Duodenal mucosa (tissue), 2 donors: ENCODE measurements around the gene ABCD1.
"Not testable (repeated sequence)": the region's sequence is repeated elsewhere in the genome, so short reads cannot be mapped to it uniquely, and the experiment has no call there.

Experiments
- H3K27ac ChIP-seq: one replicate; pipeline ENCODE4 v1.7.0; 2013; ENCODE audit warnings: low read depth, low read length
- H3K27me3 ChIP-seq, 2 donors: one replicate each; pipeline ENCODE4 v1.7.0; 2013; ENCODE audit warnings: low read length in 2 of 2, control low read depth in 1 of 2; ENCODE audit not compliant: insufficient read depth in 2 of 2, control insufficient read depth in 1 of 2
- H3K36me3 ChIP-seq, 2 donors: one replicate each; pipeline ENCODE4 v1.7.0; 2013; ENCODE audit warnings: low read length in 2 of 2, control low read depth in 1 of 2; ENCODE audit not compliant: insufficient read depth in 2 of 2, control insufficient read depth in 1 of 2
- H3K4me1 ChIP-seq, 2 donors: one replicate each; pipeline ENCODE4 v1.7.0; 2013; ENCODE audit warnings: low read length in 2 of 2, control low read depth in 1 of 2; ENCODE audit not compliant: insufficient read depth in 2 of 2, control insufficient read depth in 1 of 2
- H3K4me3 ChIP-seq, 2 donors: one replicate each; pipeline ENCODE4 v1.7.0; 2013; ENCODE audit warnings: low read length in 2 of 2, low read depth in 1 of 2
- H3K9ac ChIP-seq, 2 donors: one replicate each; pipeline ENCODE4 v1.7.0; 2013; ENCODE audit warnings: low read length in 2 of 2, low read depth in 1 of 2
- H3K9me3 ChIP-seq, 2 donors: one replicate each; pipeline ENCODE4 v1.7.0; 2013; ENCODE audit warnings: low read length in 2 of 2, control low read depth in 1 of 2; ENCODE audit not compliant: control insufficient read depth in 1 of 2

ABCD1 gene

GRCh38 chrX:153726286-153727122, 1.8 kb downstream of the ABCD1 start:
- Histone ChIP-seq H3K4me1 (peaks cover 36 to 53% of the 10 kb centered on the region in 2 donors), H3K36me3 (peaks cover 0 to 4% of the 10 kb centered on the region in 2 donors), H3K27me3 (no peaks in the 10 kb centered on the region), H3K9me3 (no peaks in the 10 kb centered on the region), H3K9ac (peak overlapping the region; percentile 47 to 65), H3K27ac (peak overlapping the region; percentile 85), H3K4me3 (peak overlapping the region; percentile 50 to 53)

- no peaks in the 10 kb centered on the region for H3K27me3 ChIP-seq
- H3K9me3 ChIP-seq, result no peaks in the 10 kb centered on the region
- peaks cover 31 to 49% of the 10 kb centered on the region in 2 donors for H3K4me1 ChIP-seq
- peak overlapping the region; percentile 47 to 65 for H3K9ac ChIP-seq
- peak overlapping the region; percentile 50 to 53 for H3K4me3 ChIP-seq
- H3K27ac ChIP-seq, result peak overlapping the region; percentile 85
- H3K36me3 ChIP-seq, result peaks cover 0 to 3% of the 10 kb centered on the region in 2 donors
Measured at GRCh38 chrX:153727123-153727931, 2.7 kb downstream of the ABCD1 start.

GRCh38 chrX:153728095-153728494, 3.4 kb downstream of the ABCD1 start:
- no peak overlapping the region for H3K9ac ChIP-seq
- no peaks in the 10 kb centered on the region for H3K27me3 ChIP-seq
- peak overlapping the region; percentile 85 for H3K27ac ChIP-seq
- no peaks in the 10 kb centered on the region for H3K9me3 ChIP-seq
- H3K36me3 ChIP-seq, result peaks cover 0 to 3% of the 10 kb centered on the region in 2 donors
- peaks cover 23 to 41% of the 10 kb centered on the region in 2 donors for H3K4me1 ChIP-seq
- H3K4me3 ChIP-seq, result peak overlapping the region; percentile 1 to 50

GRCh38 chrX:153728951-153729631, 4.4 kb downstream of the ABCD1 start:
- Histone ChIP-seq H3K4me3 (no peak overlapping the region), H3K27ac (no peak overlapping the region), H3K27me3 (no peaks in the 10 kb centered on the region), H3K9ac (no peak overlapping the region), H3K4me1 (peaks cover 21 to 40% of the 10 kb centered on the region in 2 donors), H3K36me3 (peaks cover 0 to 3% of the 10 kb centered on the region in 2 donors), H3K9me3 (no peaks in the 10 kb centered on the region)

GRCh38 chrX:153730115-153730514, 5.5 kb downstream of the ABCD1 start:
- not testable (repeated sequence) for H3K27me3 ChIP-seq, H3K27ac ChIP-seq, H3K9ac ChIP-seq, H3K9me3 ChIP-seq, H3K36me3 ChIP-seq, H3K4me3 ChIP-seq
- peaks cover 21 to 37% of the 10 kb centered on the region in 2 donors for H3K4me1 ChIP-seq

GRCh38 chrX:153731117-153731844, 6.6 kb downstream of the ABCD1 start:
- no peak overlapping the region for H3K4me3 ChIP-seq
- H3K27me3 ChIP-seq, result no peaks in the 10 kb centered on the region
- H3K9ac ChIP-seq, result no peak overlapping the region
- peaks cover 0 to 3% of the 10 kb centered on the region in 2 donors for H3K36me3 ChIP-seq
- no peak overlapping the region for H3K27ac ChIP-seq
- peaks cover 21 to 28% of the 10 kb centered on the region in 2 donors for H3K4me1 ChIP-seq
- H3K9me3 ChIP-seq, result no peaks in the 10 kb centered on the region

- Histone ChIP-seq H3K4me1 (peaks cover 15 to 28% of the 10 kb centered on the region in 2 donors), H3K9me3 (no peaks in the 10 kb centered on the region), H3K4me3 (no peak overlapping the region), H3K27ac (no peak overlapping the region), H3K9ac (no peak overlapping the region), H3K36me3 (peaks cover 0 to 3% of the 10 kb centered on the region in 2 donors), H3K27me3 (no peaks in the 10 kb centered on the region)
Measured at GRCh38 chrX:153731845-153732215, 7.2 kb downstream of the ABCD1 start.

GRCh38 chrX:153732401-153732800, 7.7 kb downstream of the ABCD1 start:
- no peaks in the 10 kb centered on the region for H3K27me3 ChIP-seq
- peaks cover 9 to 27% of the 10 kb centered on the region in 2 donors for H3K4me1 ChIP-seq
- H3K27ac ChIP-seq, result no peak overlapping the region
- no peak overlapping the region for H3K4me3 ChIP-seq
- peaks cover 0 to 3% of the 10 kb centered on the region in 2 donors for H3K36me3 ChIP-seq
- H3K9ac ChIP-seq, result no peak overlapping the region
- H3K9me3 ChIP-seq, result no peaks in the 10 kb centered on the region

GRCh38 chrX:153733651-153734240, 9.1 kb downstream of the ABCD1 start:
- Histone ChIP-seq H3K27ac (no peak overlapping the region), H3K36me3 (peaks cover 0 to 3% of the 10 kb centered on the region in 2 donors), H3K9me3 (no peaks in the 10 kb centered on the region), H3K27me3 (no peaks in the 10 kb centered on the region), H3K9ac (no peak overlapping the region), H3K4me1 (peaks cover 0 to 16% of the 10 kb centered on the region in 2 donors), H3K4me3 (no peak overlapping the region)
